Mucosa of rectum (tissue), 2 donors: ENCODE results near the gene ADAMTS17.

Experiments used
- H3K27ac ChIP-seq, 2 donors: one replicate each; pipeline ENCODE4 v1.7.0; 2013; ENCODE audit warnings: inconsistent platforms in 2 of 2, low read depth in 2 of 2, low read length in 2 of 2
- H3K27me3 ChIP-seq, 2 donors: one replicate each; pipeline ENCODE4 v1.7.0; 2013; ENCODE audit warnings: low read length in 2 of 2; ENCODE audit not compliant: control insufficient read depth in 2 of 2, insufficient read depth in 2 of 2
- H3K36me3 ChIP-seq, 2 donors: one replicate each; pipeline ENCODE4 v1.7.0; 2013; ENCODE audit warnings: low read length in 2 of 2; ENCODE audit not compliant: control insufficient read depth in 2 of 2, insufficient read depth in 2 of 2
- H3K4me1 ChIP-seq, 2 donors: one replicate each; pipeline ENCODE4 v1.7.0; 2013; ENCODE audit warnings: low read length in 2 of 2, mild to moderate bottlenecking in 1 of 2; ENCODE audit not compliant: control insufficient read depth in 2 of 2, insufficient read depth in 2 of 2
- H3K4me3 ChIP-seq, 2 donors: one replicate each; pipeline ENCODE4 v1.7.0; 2013; ENCODE audit warnings: low read length in 2 of 2
- H3K9ac ChIP-seq, 2 donors: one replicate each; pipeline ENCODE4 v1.7.0; 2013; ENCODE audit warnings: low read length in 2 of 2, low read depth in 1 of 2, mild to moderate bottlenecking in 1 of 2
- H3K9me3 ChIP-seq, 2 donors: one replicate each; pipeline ENCODE4 v1.7.0; 2013; ENCODE audit warnings: low read length in 2 of 2; ENCODE audit not compliant: control insufficient read depth in 2 of 2
- donor health status: healthy.
- donor health status: Normal muscosa, but diverticular disease.

Gene ADAMTS17

DNA sequence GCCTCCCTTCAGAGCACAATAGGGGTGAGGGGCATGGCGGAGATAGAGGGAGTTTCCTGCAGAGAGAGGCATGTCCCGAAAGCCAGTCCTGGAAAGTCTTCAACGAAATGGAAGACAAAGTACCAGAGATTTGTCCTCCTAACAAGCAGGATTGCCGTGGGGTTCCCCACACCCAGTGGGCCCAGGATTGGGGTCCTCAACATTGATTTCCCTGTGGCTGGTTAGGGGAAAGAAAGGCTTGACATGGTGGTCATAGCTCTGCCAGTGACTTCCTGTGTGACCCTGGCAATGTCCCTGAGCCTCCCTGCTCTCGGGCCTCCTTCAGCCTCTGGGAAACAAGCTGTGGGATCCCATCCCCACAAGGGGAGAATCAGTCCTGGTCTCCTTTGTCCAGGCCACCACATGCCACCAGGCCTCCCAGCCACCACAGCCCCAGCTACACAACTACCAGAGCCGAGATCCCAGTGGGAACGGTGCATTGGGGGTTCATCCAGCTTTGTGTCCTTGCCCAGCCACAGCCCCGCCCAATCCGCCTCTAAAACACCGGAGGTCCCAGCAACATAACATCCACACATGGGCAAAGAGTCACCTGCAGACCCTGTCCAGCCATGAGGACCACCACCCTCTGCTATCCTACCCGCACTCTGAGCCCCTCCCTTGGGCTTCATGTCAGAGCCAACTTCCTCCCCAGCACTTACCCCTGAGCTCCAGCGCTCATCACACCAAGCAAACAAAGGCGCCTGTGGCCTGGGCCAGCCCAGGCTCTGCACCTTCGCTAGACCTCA lies 63.0 kb downstream of the ADAMTS17 start:
- H3K4me1 ChIP-seq, result no peaks in the 10 kb centered on the region
- H3K4me3 ChIP-seq, result no peak overlapping the region
- H3K36me3 ChIP-seq, result no peaks in the 10 kb centered on the region
- H3K27ac ChIP-seq, result no peak overlapping the region
- no peak overlapping the region for H3K9ac ChIP-seq
- no peaks in the 10 kb centered on the region for H3K9me3 ChIP-seq
- H3K27me3 ChIP-seq, result no peaks in the 10 kb centered on the region

DNA sequence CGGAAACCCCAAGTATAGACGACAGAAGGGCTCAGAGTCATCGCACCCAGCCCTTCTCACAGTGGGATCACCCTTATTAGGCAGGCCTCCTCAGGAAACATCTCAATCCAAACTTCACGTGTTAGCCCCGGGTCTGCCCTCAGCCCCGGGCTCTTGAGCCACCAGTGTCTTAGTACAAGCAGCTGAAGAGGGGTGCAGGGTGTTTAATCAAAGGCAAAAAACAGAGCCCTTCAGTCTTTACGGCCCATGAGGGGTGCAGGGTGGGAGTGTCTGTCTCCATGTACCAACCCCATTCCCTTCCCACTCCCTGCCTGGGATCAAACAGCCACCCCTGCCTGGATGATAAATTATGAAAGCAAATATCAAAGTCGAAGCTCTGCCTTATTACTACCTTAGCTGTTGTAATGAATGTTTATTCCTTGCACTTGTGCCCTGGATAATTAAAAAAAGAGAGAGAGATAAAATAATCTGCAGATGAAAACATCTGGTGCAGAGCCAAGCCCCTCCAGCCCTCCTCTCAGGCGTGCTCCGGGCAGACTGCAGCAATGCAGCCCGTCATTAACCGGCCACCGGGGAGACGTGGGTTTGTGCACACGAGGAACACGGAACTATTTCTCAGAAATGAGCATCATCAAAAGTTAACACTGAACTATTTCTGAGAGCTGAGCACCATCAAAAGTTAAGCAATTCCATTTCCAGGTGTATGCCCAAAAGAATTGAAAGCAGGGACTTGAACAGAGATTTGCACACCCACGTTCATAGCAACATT lies 64.5 kb downstream of the ADAMTS17 start:
- no peaks in the 10 kb centered on the region for H3K4me1 ChIP-seq
- no peak overlapping the region for H3K9ac ChIP-seq
- no peak overlapping the region for H3K4me3 ChIP-seq
- no peaks in the 10 kb centered on the region for H3K36me3 ChIP-seq
- H3K27me3 ChIP-seq, result no peaks in the 10 kb centered on the region
- H3K9me3 ChIP-seq, result peaks cover 0 to 2% of the 10 kb centered on the region in 2 donors
- no peak overlapping the region for H3K27ac ChIP-seq

DNA sequence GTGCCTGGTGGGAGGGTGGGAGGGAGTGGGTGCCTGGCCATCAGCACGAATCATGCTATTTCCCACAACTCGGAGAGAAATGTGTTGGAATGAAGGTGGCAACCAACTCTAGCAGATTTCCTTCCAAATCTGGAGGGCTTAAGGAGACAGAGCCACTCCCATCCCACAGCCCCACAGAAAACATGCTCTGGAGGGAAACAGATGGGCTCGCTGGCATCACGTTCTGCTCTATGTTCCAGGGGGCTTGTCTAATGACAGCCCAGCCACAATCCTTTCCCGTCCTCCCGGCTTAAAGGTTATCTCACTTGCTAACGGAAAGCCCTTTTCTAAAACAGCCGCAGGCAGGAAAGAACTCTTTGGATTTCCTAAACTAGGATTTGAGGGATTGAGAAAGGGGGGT lies 65.3 kb downstream of the ADAMTS17 start:
- no peaks in the 10 kb centered on the region for H3K4me1 ChIP-seq
- no peaks in the 10 kb centered on the region for H3K36me3 ChIP-seq
- peaks cover 0 to 2% of the 10 kb centered on the region in 2 donors for H3K9me3 ChIP-seq
- no peak overlapping the region for H3K27ac ChIP-seq
- H3K27me3 ChIP-seq, result no peaks in the 10 kb centered on the region
- H3K4me3 ChIP-seq, result no peak overlapping the region
- H3K9ac ChIP-seq, result no peak overlapping the region

DNA sequence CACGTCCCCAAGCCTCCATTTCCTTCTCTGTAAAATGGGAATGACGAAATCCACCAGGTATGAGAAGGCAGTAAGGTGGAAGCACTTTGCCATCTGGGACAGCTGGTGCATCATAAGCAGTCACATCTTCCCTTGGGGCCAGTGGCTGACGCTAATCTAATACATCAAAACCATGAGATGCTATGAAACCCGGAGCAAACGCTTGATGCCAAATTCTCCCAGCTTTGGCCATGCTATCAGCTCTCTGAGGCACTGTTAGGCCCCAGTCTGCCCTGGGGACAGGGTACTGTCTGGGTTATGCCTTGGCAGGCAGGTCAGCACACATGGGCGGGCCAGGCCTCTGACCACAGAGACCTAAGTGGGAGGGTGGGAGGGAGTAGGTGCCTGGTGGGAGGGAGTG lies 66.1 kb downstream of the ADAMTS17 start:
- Histone ChIP-seq H3K27ac (no peak overlapping the region), H3K36me3 (no peaks in the 10 kb centered on the region), H3K27me3 (no peaks in the 10 kb centered on the region), H3K4me3 (no peak overlapping the region), H3K9ac (no peak overlapping the region), H3K9me3 (peaks cover 0 to 2% of the 10 kb centered on the region in 2 donors), H3K4me1 (no peaks in the 10 kb centered on the region)

DNA sequence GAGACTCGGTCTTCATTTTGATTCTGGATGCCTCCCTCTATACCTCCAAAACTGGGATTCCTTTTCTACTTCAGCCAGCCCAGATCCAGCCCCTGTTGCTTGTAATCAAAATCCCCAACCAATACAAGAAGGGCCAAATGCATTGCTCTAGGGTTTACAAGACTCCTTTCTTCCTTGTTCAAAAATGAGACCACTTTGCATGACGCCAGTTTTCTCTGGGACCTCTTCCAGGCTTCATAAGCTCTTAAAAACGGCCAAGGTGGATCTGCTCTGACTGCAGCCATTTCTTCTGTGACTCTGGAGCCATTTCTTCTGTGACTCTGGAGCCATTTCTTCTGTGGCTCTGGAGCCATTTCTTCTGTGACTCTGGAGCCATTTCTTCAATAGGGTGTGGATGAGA lies 71.9 kb downstream of the ADAMTS17 start:
- H3K9ac ChIP-seq, result no peak overlapping the region
- H3K4me3 ChIP-seq, result no peak overlapping the region
- no peaks in the 10 kb centered on the region for H3K27me3 ChIP-seq
- no peak overlapping the region for H3K27ac ChIP-seq
- peaks cover 0 to 2% of the 10 kb centered on the region in 2 donors for H3K9me3 ChIP-seq
- H3K36me3 ChIP-seq, result no peaks in the 10 kb centered on the region
- no peaks in the 10 kb centered on the region for H3K4me1 ChIP-seq

DNA sequence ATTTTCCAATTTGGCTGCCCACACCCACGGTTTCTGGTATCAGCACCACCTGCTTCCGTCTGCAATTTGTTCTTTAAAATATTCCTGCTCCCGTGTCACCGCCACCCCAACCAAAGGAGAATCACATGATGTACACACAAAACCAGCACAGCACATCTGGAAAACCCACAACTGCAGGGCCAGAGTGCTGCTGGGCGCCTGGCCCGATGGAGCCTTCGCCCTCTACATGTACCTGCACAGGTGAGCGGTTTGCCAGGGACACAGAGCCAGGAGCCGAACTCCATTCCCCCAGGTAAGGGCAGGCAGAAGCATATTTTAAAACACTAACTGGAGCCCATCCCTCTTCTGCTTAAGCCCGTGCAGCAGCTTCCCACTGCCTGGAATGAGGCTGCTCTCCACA lies 75.6 kb downstream of the ADAMTS17 start:
- Histone ChIP-seq H3K27me3 (no peaks in the 10 kb centered on the region), H3K27ac (no peak overlapping the region), H3K4me1 (no peaks in the 10 kb centered on the region), H3K9me3 (no peaks in the 10 kb centered on the region), H3K36me3 (no peaks in the 10 kb centered on the region), H3K4me3 (no peak overlapping the region), H3K9ac (no peak overlapping the region)

DNA sequence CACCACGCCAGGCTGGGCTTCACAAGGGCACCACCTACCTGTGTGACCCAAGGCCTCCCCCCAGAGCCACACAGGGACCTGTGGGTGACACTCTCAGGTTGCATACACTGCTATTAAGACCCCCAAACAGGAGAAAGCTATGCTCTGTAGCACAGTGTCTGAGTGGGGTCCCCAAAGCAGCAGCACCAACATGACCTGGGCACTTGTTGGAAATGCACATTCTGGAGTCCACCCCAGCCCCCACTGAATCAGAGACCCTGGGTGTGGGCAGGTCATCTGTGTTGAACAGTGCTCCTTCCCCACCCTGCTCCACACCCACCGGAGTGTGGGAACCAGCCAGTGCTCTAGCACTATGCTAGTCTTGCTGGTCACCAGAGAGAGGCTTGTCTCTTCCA lies 76.1 kb downstream of the ADAMTS17 start:
- Histone ChIP-seq H3K9me3 (no peaks in the 10 kb centered on the region), H3K9ac (no peak overlapping the region), H3K36me3 (no peaks in the 10 kb centered on the region), H3K27ac (no peak overlapping the region), H3K4me1 (no peaks in the 10 kb centered on the region), H3K27me3 (no peaks in the 10 kb centered on the region), H3K4me3 (no peak overlapping the region)

DNA sequence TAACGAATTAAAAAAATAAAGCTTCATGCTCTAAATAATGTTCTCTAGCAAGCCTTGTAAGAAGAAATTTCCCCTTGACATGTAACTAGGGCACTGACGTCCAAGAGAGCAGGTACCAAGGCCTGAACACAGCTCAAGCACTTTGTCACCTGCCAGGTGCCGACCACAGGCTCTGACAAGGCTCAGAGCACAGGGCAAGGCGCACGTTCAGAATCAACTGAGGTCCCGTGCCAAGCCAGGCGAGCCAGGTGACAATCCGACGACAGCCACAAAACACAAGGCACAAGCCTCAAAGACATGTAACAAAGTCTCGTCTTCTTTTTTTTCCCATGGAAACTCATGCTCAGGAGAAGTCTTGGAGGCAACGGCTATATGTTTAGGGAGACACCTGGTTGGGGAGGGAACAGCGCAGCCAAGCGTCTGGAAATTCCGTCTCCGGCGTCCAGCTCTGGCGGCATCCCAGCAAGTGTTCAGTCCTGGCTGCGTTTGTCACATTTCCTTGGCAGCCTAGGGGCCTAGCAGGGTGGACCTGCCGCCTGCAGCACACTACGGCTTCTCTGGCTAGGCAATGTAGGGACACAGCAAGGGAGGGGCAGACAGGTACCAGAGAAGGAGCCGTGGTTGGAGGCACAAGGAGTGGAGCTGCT lies 76.7 kb downstream of the ADAMTS17 start:
- Histone ChIP-seq H3K9ac (no peak overlapping the region), H3K27ac (no peak overlapping the region), H3K4me3 (no peak overlapping the region), H3K27me3 (no peaks in the 10 kb centered on the region), H3K4me1 (no peaks in the 10 kb centered on the region), H3K36me3 (no peaks in the 10 kb centered on the region), H3K9me3 (no peaks in the 10 kb centered on the region)

DNA sequence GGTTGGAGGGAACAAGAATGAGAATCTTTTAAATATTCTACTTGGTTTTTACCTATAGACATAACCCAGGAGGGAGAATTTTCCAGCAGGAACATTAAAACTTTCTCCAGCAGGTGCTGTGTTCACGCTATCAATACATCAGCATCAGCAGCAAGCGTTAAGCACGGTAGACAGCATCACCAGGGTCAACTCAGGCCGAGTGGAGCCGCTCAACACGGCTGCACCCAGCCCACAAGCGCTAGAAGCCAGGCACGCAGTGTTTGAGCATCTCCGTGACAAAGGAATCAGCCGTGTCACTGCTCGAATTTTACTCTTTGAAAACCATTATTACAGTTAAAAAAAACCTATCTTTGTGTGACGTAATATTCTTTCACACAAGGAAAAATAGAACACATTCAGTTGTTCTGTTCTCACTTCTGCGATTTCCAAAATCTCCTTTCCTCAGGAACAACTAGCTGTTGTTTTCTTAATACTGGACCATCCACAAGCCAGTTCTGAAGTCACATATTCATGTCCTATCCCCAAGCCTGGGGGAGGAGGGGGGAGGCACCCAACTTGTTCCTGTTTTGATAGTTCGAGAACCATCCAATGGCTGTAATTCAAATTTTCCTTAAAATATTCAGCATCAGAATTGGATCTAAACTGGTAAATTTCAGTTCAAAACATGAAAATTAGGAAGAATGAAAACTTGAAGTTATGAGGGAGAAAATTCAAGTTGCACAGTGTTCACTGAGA lies 77.9 kb downstream of the ADAMTS17 start:
- H3K9ac ChIP-seq, result no peak overlapping the region
- H3K4me1 ChIP-seq, result no peaks in the 10 kb centered on the region
- H3K27ac ChIP-seq, result no peak overlapping the region
- H3K27me3 ChIP-seq, result no peaks in the 10 kb centered on the region
- H3K9me3 ChIP-seq, result no peaks in the 10 kb centered on the region
- H3K36me3 ChIP-seq, result no peaks in the 10 kb centered on the region
- no peak overlapping the region for H3K4me3 ChIP-seq

DNA sequence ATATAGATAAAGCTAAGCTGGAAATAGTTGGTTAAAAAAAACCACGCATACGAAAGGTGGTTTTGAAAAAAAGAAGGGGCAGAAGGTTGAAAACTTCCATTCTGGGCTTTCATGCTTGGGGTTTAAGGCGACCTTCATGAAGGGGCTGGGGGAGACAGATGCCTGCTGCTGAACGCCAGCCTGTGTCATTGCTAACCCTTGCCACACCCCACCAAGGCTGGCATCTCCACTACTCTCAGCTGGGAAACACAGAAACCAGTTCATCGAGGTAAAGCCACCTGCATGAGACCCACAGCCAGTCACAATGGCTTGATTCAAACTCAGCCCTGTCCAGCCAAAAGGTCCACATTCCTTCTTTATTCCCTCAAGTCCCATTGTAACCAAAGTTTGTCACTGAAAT lies 78.7 kb downstream of the ADAMTS17 start:
- Histone ChIP-seq H3K9ac (no peak overlapping the region), H3K9me3 (no peaks in the 10 kb centered on the region), H3K4me1 (no peaks in the 10 kb centered on the region), H3K4me3 (no peak overlapping the region), H3K36me3 (no peaks in the 10 kb centered on the region), H3K27me3 (no peaks in the 10 kb centered on the region), H3K27ac (no peak overlapping the region)
